HEK293 (cell line): Measurements from ENCODE around the gene ANKRD30A.

Source experiments
- CTCF ChIA-PET: fragments of 350-600 bp; formaldehyde crosslinking; extraction: SDS; loops from one replicate; lab custom pipeline; 2021; ENCODE audit warnings: antibody characterized with exemption; lab: Yijun Ruan, JAX
- POLR2A ChIA-PET: fragments of 300-600 bp; formaldehyde crosslinking; extraction: SDS; loops from one replicate; lab custom pipeline; 2020; ENCODE audit warnings: antibody characterized with exemption, inconsistent platforms; lab: Yijun Ruan, JAX
- H3K27ac ChIP-seq: fragments of 200-500 bp; sonication (Bioruptor generic); 2 replicates; pipeline ENCODE4 v1.5.1; 2014; ENCODE audit warnings: low read depth, low read length, control low read depth, inconsistent platforms; ENCODE audit errors: extremely low read depth
- H3K36me3 ChIP-seq, 2 experiments: fragments of 200-500 bp in 1 of 2; sonication (Bioruptor generic) in 1 of 2; 1 replicate in 1 of 2; 2 replicates in 1 of 2; pipeline ENCODE4 v1.5.1; 2014 to 2017; ENCODE audit warnings: inconsistent platforms in 2 of 2, low read length in 2 of 2; ENCODE audit not compliant: control insufficient read depth in 2 of 2, insufficient read depth in 1 of 2
- H3K4me1 ChIP-seq: fragments of 200-500 bp; sonication (Bioruptor generic); 2 replicates; pipeline ENCODE4 v1.5.1; 2014; ENCODE audit warnings: mild to moderate bottlenecking, low read length, inconsistent platforms; ENCODE audit not compliant: control insufficient read depth, insufficient read depth
- H3K4me3 ChIP-seq: 2 replicates; pipeline ENCODE4 v1.5.1; 2011; ENCODE audit warnings: low read depth, mild to moderate bottlenecking, control low read depth, low read length, moderate library complexity
- H3K9me3 ChIP-seq: fragments of 200-500 bp; sonication (Bioruptor generic); 2 replicates; pipeline ENCODE4 v1.5.1; 2014; ENCODE audit warnings: low read depth, low read length, inconsistent platforms; ENCODE audit not compliant: control insufficient read depth, insufficient read depth
- BCL11A ChIP-seq: fragments of 450-650 bp; formaldehyde crosslinking; IDR thresholded peaks from 2 replicates; pipeline ENCODE4 v1.5.1; 2016; ENCODE audit warnings: low read depth, missing biosample characterization, missing genetic modification characterization
- CTCF ChIP-seq: fragments of 450-650 bp; formaldehyde crosslinking; IDR thresholded peaks from 2 replicates; pipeline ENCODE4 v1.5.1; 2016; ENCODE audit warnings: missing biosample characterization, missing genetic modification characterization
- GLIS1 ChIP-seq: fragments of 450-650 bp; formaldehyde crosslinking; IDR thresholded peaks from 2 replicates; pipeline ENCODE4 v1.5.1; 2016; ENCODE audit warnings: missing biosample characterization, missing genetic modification characterization
- INSM2 ChIP-seq: fragments of 450-650 bp; formaldehyde crosslinking; IDR thresholded peaks from 2 replicates; pipeline ENCODE4 v1.5.1; 2016; ENCODE audit warnings: missing biosample characterization, missing genetic modification characterization
- KLF7 ChIP-seq: fragments of 450-650 bp; formaldehyde crosslinking; IDR thresholded peaks from 2 replicates; pipeline ENCODE4 v1.5.1; 2016; ENCODE audit warnings: missing biosample characterization, missing genetic modification characterization, borderline replicate concordance
- KLF9 ChIP-seq: fragments of 450-650 bp; formaldehyde crosslinking; IDR thresholded peaks from 2 replicates; pipeline ENCODE4 v1.5.1; 2016; ENCODE audit warnings: missing biosample characterization, missing genetic modification characterization, low read depth
- PRDM1 ChIP-seq: fragments of 450-650 bp; formaldehyde crosslinking; IDR thresholded peaks from 2 replicates; pipeline ENCODE4; 2016; ENCODE audit warnings: missing biosample characterization, missing genetic modification characterization
- YY2 ChIP-seq: fragments of 450-650 bp; formaldehyde crosslinking; IDR thresholded peaks from 2 replicates; pipeline ENCODE4 v1.5.1; 2016; ENCODE audit warnings: missing biosample characterization, missing genetic modification characterization
- ZFP3 ChIP-seq: fragments of 450-650 bp; formaldehyde crosslinking; IDR thresholded peaks from 2 replicates; pipeline ENCODE4 v1.5.1; 2016; ENCODE audit warnings: low read depth, missing biosample characterization, missing genetic modification characterization
- ZNF10 ChIP-seq: fragments of 450-650 bp; formaldehyde crosslinking; IDR thresholded peaks from 2 replicates; pipeline ENCODE4 v1.5.1; 2017; ENCODE audit warnings: missing biosample characterization, missing genetic modification characterization
- ZNF157 ChIP-seq: fragments of 450-650 bp; formaldehyde crosslinking; IDR thresholded peaks from 2 replicates; pipeline ENCODE4 v1.5.1; 2016; ENCODE audit warnings: missing biosample characterization, missing genetic modification characterization
- ZNF202 ChIP-seq: fragments of 450-650 bp; formaldehyde crosslinking; IDR thresholded peaks from 2 replicates; pipeline ENCODE4 v1.5.1; 2016; ENCODE audit warnings: missing biosample characterization, missing genetic modification characterization, borderline replicate concordance
- ZNF549 ChIP-seq: fragments of 450-650 bp; IDR thresholded peaks from 2 replicates; pipeline ENCODE4 v1.5.1; 2018; ENCODE audit warnings: missing biosample characterization, missing genetic modification characterization, mild to moderate bottlenecking, inconsistent platforms, moderate library complexity
- ZNF600 ChIP-seq: fragments of 450-650 bp; formaldehyde crosslinking; IDR thresholded peaks from 2 replicates; pipeline ENCODE4 v1.5.1; 2016; ENCODE audit warnings: missing biosample characterization, missing genetic modification characterization
- ZNF621 ChIP-seq: fragments of 450-650 bp; formaldehyde crosslinking; IDR thresholded peaks from 2 replicates; pipeline ENCODE4 v1.5.1; 2017; ENCODE audit warnings: missing biosample characterization, missing genetic modification characterization
- ZNF664 ChIP-seq: fragments of 450-650 bp; formaldehyde crosslinking; IDR thresholded peaks from 2 replicates; pipeline ENCODE4 v1.5.1; 2016; ENCODE audit warnings: missing biosample characterization, missing genetic modification characterization
- ZNF701 ChIP-seq: fragments of 450-650 bp; formaldehyde crosslinking; IDR thresholded peaks from 2 replicates; pipeline ENCODE4 v1.5.1; 2016; ENCODE audit warnings: missing biosample characterization, missing genetic modification characterization
- ZNF707 ChIP-seq: fragments of 450-650 bp; formaldehyde crosslinking; IDR thresholded peaks from 2 replicates; pipeline ENCODE4 v1.5.1; 2016; ENCODE audit warnings: missing biosample characterization, missing genetic modification characterization
- ZNF777 ChIP-seq: fragments of 450-650 bp; formaldehyde crosslinking; IDR thresholded peaks from 2 replicates; pipeline ENCODE4 v1.5.1; 2017; ENCODE audit warnings: missing biosample characterization, missing genetic modification characterization, borderline replicate concordance
- TF ChIP-seq, protein P1 (sequence below): fragments of 450-650 bp; formaldehyde crosslinking; IDR thresholded peaks from 2 replicates; pipeline ENCODE4 v1.5.1; 2017; ENCODE audit warnings: missing biosample characterization, missing genetic modification characterization
- TF ChIP-seq, protein P2 (sequence below): fragments of 450-650 bp; formaldehyde crosslinking; IDR thresholded peaks from 2 replicates; pipeline ENCODE4 v1.5.1; 2017; ENCODE audit warnings: missing biosample characterization, missing genetic modification characterization
- TF ChIP-seq, protein P3 (sequence below): fragments of 450-650 bp; formaldehyde crosslinking; IDR thresholded peaks from 2 replicates; pipeline ENCODE4 v1.5.1; 2016; ENCODE audit warnings: missing biosample characterization, missing genetic modification characterization
- TF ChIP-seq, protein P4 (sequence below): fragments of 450-650 bp; IDR thresholded peaks from 2 replicates; pipeline ENCODE4 v1.5.1; 2018; ENCODE audit warnings: missing biosample characterization, mild to moderate bottlenecking, missing genetic modification characterization
- TF ChIP-seq, protein P5 (sequence below): fragments of 450-650 bp; formaldehyde crosslinking; IDR thresholded peaks from 2 replicates; pipeline ENCODE4 v1.5.1; 2016; ENCODE audit warnings: missing biosample characterization, missing genetic modification characterization

ANKRD30A gene

DNA sequence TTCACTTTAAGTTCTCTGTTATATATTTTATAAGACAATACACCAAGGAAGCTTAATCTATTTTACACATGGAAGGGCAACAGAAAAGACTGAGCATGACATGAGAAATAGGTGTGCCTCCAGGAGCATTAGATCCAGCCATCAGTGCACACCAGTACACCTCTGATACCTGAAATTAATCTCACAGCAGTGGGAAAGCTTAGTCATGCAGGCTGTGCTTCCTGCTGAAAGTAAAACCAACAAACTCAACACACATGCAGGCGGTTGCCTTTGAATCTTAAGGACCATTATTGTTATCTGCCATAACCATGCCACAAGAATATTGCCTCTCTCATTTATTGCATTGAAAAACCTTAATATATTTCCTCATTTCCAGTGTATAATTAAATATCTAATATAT is 16.4 kb upstream of the ANKRD30A start (continued):
- TF ChIP-seq, protein P1, sequence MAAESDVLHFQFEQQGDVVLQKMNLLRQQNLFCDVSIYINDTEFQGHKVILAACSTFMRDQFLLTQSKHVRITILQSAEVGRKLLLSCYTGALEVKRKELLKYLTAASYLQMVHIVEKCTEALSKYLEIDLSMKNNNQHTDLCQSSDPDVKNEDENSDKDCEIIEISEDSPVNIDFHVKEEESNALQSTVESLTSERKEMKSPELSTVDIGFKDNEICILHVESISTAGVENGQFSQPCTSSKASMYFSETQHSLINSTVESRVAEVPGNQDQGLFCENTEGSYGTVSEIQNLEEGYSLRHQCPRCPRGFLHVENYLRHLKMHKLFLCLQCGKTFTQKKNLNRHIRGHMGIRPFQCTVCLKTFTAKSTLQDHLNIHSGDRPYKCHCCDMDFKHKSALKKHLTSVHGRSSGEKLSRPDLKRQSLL (tag by site-specific recombination) = no peak
- TF ChIP-seq ZFP3 (tag by site-specific recombination) = no peak
- no peak for TF ChIP-seq ZNF701 (tag by site-specific recombination)
- no peak for TF ChIP-seq CTCF (tag by site-specific recombination)
- TF ChIP-seq, protein P2, sequence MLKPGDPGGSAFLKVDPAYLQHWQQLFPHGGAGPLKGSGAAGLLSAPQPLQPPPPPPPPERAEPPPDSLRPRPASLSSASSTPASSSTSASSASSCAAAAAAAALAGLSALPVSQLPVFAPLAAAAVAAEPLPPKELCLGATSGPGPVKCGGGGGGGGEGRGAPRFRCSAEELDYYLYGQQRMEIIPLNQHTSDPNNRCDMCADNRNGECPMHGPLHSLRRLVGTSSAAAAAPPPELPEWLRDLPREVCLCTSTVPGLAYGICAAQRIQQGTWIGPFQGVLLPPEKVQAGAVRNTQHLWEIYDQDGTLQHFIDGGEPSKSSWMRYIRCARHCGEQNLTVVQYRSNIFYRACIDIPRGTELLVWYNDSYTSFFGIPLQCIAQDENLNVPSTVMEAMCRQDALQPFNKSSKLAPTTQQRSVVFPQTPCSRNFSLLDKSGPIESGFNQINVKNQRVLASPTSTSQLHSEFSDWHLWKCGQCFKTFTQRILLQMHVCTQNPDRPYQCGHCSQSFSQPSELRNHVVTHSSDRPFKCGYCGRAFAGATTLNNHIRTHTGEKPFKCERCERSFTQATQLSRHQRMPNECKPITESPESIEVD (tag by site-specific recombination) = no peak
- TF ChIP-seq YY2 = no peak
- no peak for TF ChIP-seq INSM2 (tag by site-specific recombination)

- ChIA-PET POLR2A (no interaction called here), CTCF (no interaction called here)
- H3K27ac ChIP-seq = no peak overlapping the region
- no peak overlapping the region for H3K4me3 ChIP-seq
- H3K36me3 ChIP-seq = no peaks in the 10 kb centered on the region
- no peaks in the 10 kb centered on the region for H3K9me3 ChIP-seq
- H3K4me1 ChIP-seq = no peaks in the 10 kb centered on the region
- TF ChIP-seq ZNF777 (tag by site-specific recombination) (no peak), ZNF10 (tag by site-specific recombination) (no peak), KLF7 (tag by site-specific recombination) (no peak), ZNF549 (tag by site-specific recombination) (no peak), BCL11A (tag by site-specific recombination) (no peak), GLIS1 (no peak), ZNF701 (tag by site-specific recombination) (no peak), ZNF664 (no peak), ZNF202 (tag by site-specific recombination) (no peak), PRDM1 (tag by site-specific recombination) (no peak), ZNF600 (tag by site-specific recombination) (no peak), ZNF621 (tag by site-specific recombination) (no peak), ZNF157 (tag by site-specific recombination) (no peak), KLF9 (tag by site-specific recombination) (no peak), ZNF707 (tag by site-specific recombination) (no peak)
- TF ChIP-seq, protein P3, sequence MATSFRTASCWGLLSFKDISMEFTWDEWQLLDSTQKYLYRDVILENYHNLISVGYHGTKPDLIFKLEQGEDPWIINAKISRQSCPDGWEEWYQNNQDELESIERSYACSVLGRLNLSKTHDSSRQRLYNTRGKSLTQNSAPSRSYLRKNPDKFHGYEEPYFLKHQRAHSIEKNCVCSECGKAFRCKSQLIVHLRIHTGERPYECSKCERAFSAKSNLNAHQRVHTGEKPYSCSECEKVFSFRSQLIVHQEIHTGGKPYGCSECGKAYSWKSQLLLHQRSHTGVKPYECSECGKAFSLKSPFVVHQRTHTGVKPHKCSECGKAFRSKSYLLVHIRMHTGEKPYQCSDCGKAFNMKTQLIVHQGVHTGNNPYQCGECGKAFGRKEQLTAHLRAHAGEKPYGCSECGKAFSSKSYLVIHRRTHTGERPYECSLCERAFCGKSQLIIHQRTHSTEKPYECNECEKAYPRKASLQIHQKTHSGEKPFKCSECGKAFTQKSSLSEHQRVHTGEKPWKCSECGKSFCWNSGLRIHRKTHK (tag by site-specific recombination) = no peak
- TF ChIP-seq, protein P2 (tag by site-specific recombination) = no peak
- TF ChIP-seq, protein P4, sequence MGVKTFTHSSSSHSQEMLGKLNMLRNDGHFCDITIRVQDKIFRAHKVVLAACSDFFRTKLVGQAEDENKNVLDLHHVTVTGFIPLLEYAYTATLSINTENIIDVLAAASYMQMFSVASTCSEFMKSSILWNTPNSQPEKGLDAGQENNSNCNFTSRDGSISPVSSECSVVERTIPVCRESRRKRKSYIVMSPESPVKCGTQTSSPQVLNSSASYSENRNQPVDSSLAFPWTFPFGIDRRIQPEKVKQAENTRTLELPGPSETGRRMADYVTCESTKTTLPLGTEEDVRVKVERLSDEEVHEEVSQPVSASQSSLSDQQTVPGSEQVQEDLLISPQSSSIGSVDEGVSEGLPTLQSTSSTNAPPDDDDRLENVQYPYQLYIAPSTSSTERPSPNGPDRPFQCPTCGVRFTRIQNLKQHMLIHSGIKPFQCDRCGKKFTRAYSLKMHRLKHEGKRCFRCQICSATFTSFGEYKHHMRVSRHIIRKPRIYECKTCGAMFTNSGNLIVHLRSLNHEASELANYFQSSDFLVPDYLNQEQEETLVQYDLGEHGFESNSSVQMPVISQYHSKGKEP = no peak
- TF ChIP-seq, protein P5, sequence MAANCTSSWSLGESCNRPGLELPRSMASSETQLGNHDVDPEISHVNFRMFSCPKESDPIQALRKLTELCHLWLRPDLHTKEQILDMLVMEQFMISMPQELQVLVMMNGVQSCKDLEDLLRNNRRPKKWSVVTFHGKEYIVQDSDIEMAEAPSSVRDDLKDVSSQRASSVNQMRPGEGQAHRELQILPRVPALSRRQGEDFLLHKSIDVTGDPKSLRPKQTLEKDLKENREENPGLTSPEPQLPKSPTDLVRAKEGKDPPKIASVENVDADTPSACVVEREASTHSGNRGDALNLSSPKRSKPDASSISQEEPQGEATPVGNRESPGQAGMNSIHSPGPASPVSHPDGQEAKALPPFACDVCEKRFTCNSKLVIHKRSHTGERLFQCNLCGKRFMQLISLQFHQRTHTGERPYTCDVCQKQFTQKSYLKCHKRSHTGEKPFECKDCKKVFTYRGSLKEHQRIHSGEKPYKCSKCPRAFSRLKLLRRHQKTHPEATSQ (tag by site-specific recombination) = no peak
Measured at GRCh38 chr10:37124532-37124931, 866 bp upstream of the ANKRD30A start.
